HEK293T (cell line): ENCODE measurements around the gene ANKRD40CL.

Experiments
- ARNT ChIP-seq: fragments of 450-650 bp; IDR thresholded peaks from 2 replicates; pipeline ENCODE4 v1.6.1; 2017; ENCODE audit warnings: mild to moderate bottlenecking
- CTBP1 ChIP-seq: fragments of 450-650 bp; IDR thresholded peaks from 2 replicates; pipeline ENCODE4 v1.6.1; 2016; ENCODE audit warnings: borderline replicate concordance
- ELF4 ChIP-seq: fragments of 450-650 bp; IDR thresholded peaks from 2 replicates; pipeline ENCODE4 v1.6.1; 2017; ENCODE audit warnings: antibody characterized with exemption
- FOXA1 ChIP-seq: fragments of 450-650 bp; IDR thresholded peaks from 2 replicates; pipeline ENCODE4 v1.6.1; 2016; ENCODE audit warnings: mild to moderate bottlenecking
- FOXM1 ChIP-seq: fragments of 450-650 bp; IDR thresholded peaks from 2 replicates; pipeline ENCODE4 v1.6.1; 2017; ENCODE audit warnings: mild to moderate bottlenecking, borderline replicate concordance
- HDGF ChIP-seq: fragments of 450-650 bp; IDR thresholded peaks from 2 replicates; pipeline ENCODE4 v1.6.1; 2017; ENCODE audit warnings: antibody characterized with exemption, borderline replicate concordance
- L3MBTL2 ChIP-seq: fragments of 450-650 bp; conservative IDR thresholded peaks from 2 replicates; pipeline ENCODE4 v1.6.1; 2016; ENCODE audit warnings: mild to moderate bottlenecking
- LEF1 ChIP-seq: fragments of 450-650 bp; IDR thresholded peaks from 2 replicates; pipeline ENCODE4 v1.6.1; 2017; ENCODE audit warnings: mild to moderate bottlenecking, borderline replicate concordance
- NFRKB ChIP-seq: fragments of 450-650 bp; IDR thresholded peaks from 2 replicates; pipeline ENCODE4 v1.6.1; 2016; ENCODE audit warnings: mild to moderate bottlenecking, moderate library complexity
- SP1 ChIP-seq: fragments of 450-650 bp; IDR thresholded peaks from 2 replicates; pipeline ENCODE4 v1.6.1; 2017
- SUZ12 ChIP-seq: fragments of 450-650 bp; IDR thresholded peaks from 2 replicates; pipeline ENCODE4 v1.6.1; 2016; ENCODE audit warnings: mild to moderate bottlenecking
- TARDBP ChIP-seq: fragments of 450-650 bp; IDR thresholded peaks from 2 replicates; pipeline ENCODE4 v1.6.1; 2016
- ZNF384 ChIP-seq: fragments of 450-650 bp; IDR thresholded peaks from 2 replicates; pipeline ENCODE4 v1.6.1; 2016
- TF ChIP-seq, protein P1 (sequence below): fragments of 450-650 bp; IDR thresholded peaks from 2 replicates; pipeline ENCODE4 v1.6.1; 2016

DNA sequence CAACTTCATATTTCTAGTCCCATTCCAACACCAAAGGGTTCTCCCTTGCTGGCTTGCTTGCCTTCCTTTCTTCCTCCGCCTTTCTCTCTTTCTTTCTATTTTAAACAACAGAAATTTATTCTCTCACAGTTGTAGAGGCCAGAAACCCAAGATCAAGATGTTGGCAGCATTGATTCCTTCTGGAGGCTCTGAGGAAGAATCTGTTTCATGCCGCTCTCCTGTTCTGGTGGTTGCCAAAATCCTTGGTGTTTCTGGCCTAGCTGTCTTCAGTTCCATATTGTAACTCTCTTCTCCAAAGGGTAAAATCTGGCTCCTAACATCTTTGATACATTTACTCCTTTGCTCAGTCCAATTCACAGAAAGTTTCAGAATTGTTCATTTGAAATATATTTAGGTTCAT lies 3.0 kb upstream of the ANKRD40CL start:
- TF ChIP-seq HDGF (no peak), SUZ12 (no peak), SP1 (no peak), TARDBP (no peak), LEF1 (no peak), FOXM1 (no peak), FOXA1 (no peak), L3MBTL2 (no peak), NFRKB (no peak), ELF4 (no peak), CTBP1 (no peak), ZNF384 (no peak), ARNT (no peak)
- TF ChIP-seq, protein P1, sequence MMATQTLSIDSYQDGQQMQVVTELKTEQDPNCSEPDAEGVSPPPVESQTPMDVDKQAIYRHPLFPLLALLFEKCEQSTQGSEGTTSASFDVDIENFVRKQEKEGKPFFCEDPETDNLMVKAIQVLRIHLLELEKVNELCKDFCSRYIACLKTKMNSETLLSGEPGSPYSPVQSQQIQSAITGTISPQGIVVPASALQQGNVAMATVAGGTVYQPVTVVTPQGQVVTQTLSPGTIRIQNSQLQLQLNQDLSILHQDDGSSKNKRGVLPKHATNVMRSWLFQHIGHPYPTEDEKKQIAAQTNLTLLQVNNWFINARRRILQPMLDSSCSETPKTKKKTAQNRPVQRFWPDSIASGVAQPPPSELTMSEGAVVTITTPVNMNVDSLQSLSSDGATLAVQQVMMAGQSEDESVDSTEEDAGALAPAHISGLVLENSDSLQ = no peak
